GM21786 (cell line): Measurements from ENCODE around the gene VCPKMT.
A peak's percentile ranks its signal among the peaks of the same experiment; 100 is the strongest.

Experiments used
- ATAC-seq: cut with Tn5 transposase; IDR thresholded peaks from one replicate; pipeline ENCODE4 v1.9.1; 2021; ENCODE audit not compliant: unreplicated experiment

The VCPKMT gene

DNA sequence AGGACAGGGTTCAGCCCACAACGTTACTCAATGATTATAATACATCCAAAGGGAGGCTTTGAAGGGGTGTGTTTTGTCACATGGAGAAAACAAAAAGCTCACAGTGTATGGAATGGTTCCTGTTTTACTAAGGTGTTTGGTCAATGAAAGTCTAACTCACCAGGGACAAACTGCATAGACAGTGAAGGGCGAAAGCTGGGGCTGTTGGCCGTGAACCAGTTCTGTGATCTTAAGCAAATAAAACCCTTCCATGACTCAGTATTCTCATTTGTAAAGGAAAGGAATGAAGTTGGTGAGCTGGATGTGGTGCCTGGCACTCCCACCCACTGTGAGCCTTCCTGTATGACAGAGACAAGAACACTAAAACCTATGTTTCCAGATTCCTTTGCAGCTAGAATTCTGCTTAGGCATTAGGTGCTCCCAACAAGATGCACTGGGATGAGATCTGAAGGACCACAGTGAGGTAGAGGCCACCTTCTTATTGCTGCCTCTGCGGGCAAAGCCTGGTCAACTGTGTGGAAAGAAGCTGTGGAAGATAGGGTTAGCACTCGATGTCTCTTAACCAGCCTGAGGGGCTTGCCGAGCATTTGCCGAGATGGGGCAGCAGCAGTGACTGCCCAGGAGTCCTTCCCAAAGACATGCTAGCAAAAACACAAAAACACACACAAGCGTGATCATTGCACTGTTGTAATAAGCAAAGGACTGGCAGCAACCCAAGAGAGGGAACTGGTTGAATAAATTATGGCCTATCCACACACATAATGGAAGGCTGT lies 48.5 kb downstream of the VCPKMT start:
- ATAC-seq = no peak

DNA sequence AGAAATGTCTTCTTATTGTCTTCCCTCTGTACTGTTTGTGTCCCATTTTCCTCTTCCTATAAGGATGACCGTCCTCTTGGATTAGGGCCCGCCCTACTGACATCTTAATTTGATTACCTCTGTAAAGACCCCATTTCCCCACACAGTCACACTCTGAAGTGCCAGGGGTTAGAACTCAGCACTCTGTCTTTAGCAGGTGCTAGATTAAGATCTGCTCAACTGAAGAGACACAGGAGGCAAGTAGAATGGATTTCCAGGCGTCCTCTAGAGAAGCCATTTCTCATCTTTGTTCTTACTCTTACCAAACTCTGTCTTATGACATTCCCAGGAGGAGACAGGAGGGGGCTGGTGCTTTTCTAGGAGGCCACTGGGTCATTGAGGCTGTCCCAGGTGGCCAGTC lies 50.8 kb downstream of the VCPKMT start:
- no peak for ATAC-seq

GRCh38 chr14:50064993-50065392 lies 51.4 kb downstream of the VCPKMT start:
- peak; percentile 65 for ATAC-seq

DNA sequence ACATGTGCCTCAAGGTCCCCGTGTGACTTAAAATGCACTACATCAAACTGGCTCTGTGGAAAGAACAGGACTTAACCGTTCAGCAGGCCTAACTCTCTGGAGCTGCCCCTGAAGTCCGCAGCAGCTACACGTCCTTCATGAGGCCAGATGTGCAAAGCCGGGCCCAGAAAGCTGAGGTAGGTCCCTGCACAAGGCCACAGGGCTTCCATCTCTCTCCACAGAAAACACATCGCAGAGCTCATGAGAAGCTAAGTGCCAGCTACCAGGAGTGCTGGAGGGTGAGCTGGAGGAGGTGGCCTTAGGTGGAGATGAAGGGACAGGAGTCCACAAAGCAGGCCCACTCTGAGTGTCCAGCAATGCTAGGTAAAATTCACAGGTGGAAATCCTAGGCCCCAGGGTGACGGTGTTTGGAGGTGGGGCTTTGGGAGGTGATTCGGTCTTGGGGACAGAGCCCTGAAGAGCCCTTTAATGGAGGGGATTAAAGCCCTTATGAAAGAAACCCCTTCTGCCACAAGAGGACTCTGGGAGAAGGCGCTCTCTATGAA lies 52.4 kb downstream of the VCPKMT start:
- ATAC-seq = no peak

GRCh38 chr14:50062438-50063085 lies 53.8 kb downstream of the VCPKMT start:
- ATAC-seq = peak; percentile 26

DNA sequence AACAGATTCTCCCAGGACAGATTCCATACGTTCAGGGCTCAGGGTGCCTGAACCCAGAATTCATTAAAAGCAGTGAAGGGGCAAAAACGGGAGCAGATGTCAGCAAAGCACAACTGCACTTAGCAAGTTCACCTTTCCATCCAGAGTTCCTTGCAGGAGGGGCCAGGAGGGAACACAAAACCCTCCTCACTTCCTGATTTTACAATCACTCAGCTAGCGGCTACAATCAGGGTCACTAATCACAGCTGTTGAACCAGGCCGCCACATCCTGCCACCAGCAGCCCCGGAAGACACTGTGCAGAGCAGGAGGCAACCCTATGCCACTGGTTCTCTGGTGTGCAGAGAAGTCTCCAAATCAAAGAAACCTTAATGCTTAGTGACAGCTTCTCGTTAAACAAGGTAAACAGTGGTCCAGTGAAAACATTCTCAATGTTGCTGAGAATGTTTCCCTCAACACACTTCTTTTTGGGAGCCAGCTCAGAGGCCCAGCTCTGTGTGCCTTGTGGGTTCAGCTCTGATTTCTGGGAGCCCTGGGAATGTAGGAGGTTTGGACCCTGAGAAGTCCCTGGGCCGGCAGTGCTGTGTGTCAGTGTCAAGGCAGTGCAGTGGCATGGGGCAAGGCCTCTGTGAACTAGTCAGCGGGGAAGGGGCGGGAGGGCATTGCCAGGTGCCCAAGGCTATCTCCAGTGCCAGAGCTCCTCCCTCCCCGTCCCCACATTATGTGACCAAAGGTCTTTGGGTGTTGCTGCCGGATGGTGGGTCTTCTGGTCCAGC lies 54.5 kb downstream of the VCPKMT start:
- peak; percentile 39 for ATAC-seq

DNA sequence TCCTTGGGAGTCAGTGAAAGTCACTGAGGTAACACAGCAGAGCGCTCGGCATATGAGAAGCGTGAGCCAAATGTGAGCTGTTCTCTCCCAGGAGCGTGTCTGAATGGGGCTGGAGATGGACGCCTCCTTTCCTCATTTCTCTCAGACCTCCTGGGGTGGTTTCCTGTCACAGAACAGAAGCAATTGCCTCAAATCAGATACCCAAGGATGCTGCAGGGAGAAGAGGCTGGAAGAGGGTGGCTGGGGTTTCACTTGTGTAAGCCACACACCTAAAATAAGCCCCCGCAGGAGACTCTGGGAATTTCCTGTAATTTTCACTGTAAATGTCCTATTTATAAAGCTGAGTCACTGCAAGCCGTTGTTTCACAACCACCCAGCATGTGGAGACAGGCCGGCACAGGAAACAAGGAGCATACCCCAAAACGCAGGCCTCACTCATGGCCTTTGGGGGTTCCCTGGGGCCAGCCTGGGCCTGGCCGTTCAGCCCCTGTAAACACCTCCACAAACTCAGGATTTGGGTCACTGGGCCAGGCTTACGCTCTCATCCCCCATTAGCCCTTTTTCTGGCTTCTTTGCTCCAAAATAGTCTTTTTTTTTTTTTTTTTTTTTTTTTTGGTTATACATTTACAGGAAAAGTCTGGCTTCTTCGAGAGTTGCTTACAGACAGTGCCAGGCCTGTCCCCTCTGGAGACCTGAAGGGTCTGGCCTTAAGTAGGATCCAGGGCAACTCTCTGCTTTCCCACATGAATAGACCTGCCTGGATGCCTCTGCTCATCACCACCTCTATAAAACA lies 55.3 kb downstream of the VCPKMT start:
- ATAC-seq = no peak

- no peak for ATAC-seq
Measured at GRCh38 chr14:50059763-50060616, 56.4 kb downstream of the VCPKMT start.
